ENCODE results near the gene CFAP251. TPM values are rescaled to one million over a fixed set of nuclear protein-coding genes. Genes with fewer than 3 reads are reported as not detected.
A peak's percentile ranks its signal among the peaks of the same experiment; 100 is the strongest.

Gene CFAP251
- total and polyA plus RNA-seq, 2 of the 8 experiments (the other 6 are each of a cell fraction or from before 2014, with no cell fraction given) = 1.8 to 2.9 TPM

- H3K36me3 ChIP-seq (ENCODE audit: control insufficient read depth in 2 of 4, insufficient read depth in 4 of 4, low read length in 3 of 4) = no peaks in the 10 kb centered on the region; a peak in 1 of 8 replicates
- H3K4ac ChIP-seq (replicated peaks; ENCODE audit: insufficient read length, low read depth, low read length) = no peak overlapping the region
- no peak for FAIRE-seq
- no peak overlapping the region; a peak in 1 of 8 replicates for H3K4me3 ChIP-seq (ENCODE audit: extremely low read depth in 1 of 4, insufficient read depth in 2 of 4, low read depth in 3 of 4, low read length in 4 of 4)
- H4K5ac ChIP-seq (ENCODE audit: insufficient read length, low read depth, low read length) = no peak overlapping the region
- H3K79me2 ChIP-seq (ENCODE audit: control insufficient read depth in 1 of 2, insufficient read depth in 2 of 2, low read length in 2 of 2) = no peaks in the 10 kb centered on the region
- DNase-seq (ENCODE audit: low read depth in 1 of 2, low spot score in 2 of 2) = no peak
- H4K20me1 ChIP-seq (replicated peaks in 1 of 2; ENCODE audit: control insufficient read depth in 1 of 2, insufficient read depth in 2 of 2, low read length in 2 of 2) = no peaks in the 10 kb centered on the region
- no peak overlapping the region for H2BK5ac ChIP-seq (ENCODE audit: low read depth, low read length)
- no peak overlapping the region for H3K27ac ChIP-seq (ENCODE audit: low read depth, low read length)
- no peak overlapping the region for H2BK12ac ChIP-seq (ENCODE audit: low read depth, low read length)
- H3K23ac ChIP-seq (ENCODE audit: insufficient read length) = no peak overlapping the region
- H2BK20ac ChIP-seq (ENCODE audit: low read length) = no peak overlapping the region
- no peak overlapping the region for H4K8ac ChIP-seq (ENCODE audit: extremely low read depth, insufficient read depth, low read length)
- H3K18ac ChIP-seq (ENCODE audit: extremely low read depth, low read length) = no peak overlapping the region
- H3K23me2 ChIP-seq (ENCODE audit: low read depth, low read length) = no peaks in the 10 kb centered on the region; the same call in 1 of the 2 replicates
- peak overlapping the region; percentile 57; the same call in 1 of the 2 replicates for H2AK5ac ChIP-seq (ENCODE audit: low read depth, low read length)
- no peak overlapping the region for H4K91ac ChIP-seq (replicated peaks; ENCODE audit: insufficient read length, low read length)
- ChIA-PET POLR2A (ENCODE audit: partially characterized antibody) (interaction anchor here (0.9 to 1.2 kb wide), 2 partner anchors 12 to 37 kb away, joined by 3 to 4 read pairs; no protein-coding TSS in a partner anchor), CTCF (ENCODE audit: partially characterized antibody) (interaction anchor here (1.2 to 1.6 kb wide), 3 partner anchors 10 to 133 kb away, joined by 3 to 6 read pairs (median 5); partner anchors contain the start of gene CFAP251)
- H3K4me1 ChIP-seq (replicated peaks in 1 of 4; ENCODE audit: control insufficient read depth in 3 of 4, insufficient read depth in 4 of 4, low read length in 3 of 4) = peaks cover 0 to 12% (median 0%) of the 10 kb centered on the region in 4 experiments; a peak in 3 of 7 replicates
- H3K4me2 ChIP-seq (ENCODE audit: insufficient read depth in 1 of 2, low read depth in 2 of 2, low read length in 2 of 2) = peak overlapping the region in 1 of 2 experiments; percentile 25; a peak in 2 of 4 replicates
- 82% methylated on average over 5 of the region's 5 CpGs; no CpG with 5 or more reads in 1 of the 2 experiments for WGBS, 2 experiments (ENCODE audit: extremely low coverage in 1 of 2, insufficient coverage in 1 of 2, insufficient read length in 1 of 2, insufficient replicate concordance in 2 of 2, low coverage in 1 of 2, low lambda C conversion rate in 2 of 2, missing lambda C conversion rate in 1 of 2)
- no peak overlapping the region for H3K56ac ChIP-seq (replicated peaks; ENCODE audit: insufficient read length, low read depth, low read length)
- H3K27me3 ChIP-seq (replicated peaks in 1 of 4; ENCODE audit: control insufficient read depth in 3 of 4, extremely low read depth in 1 of 4, insufficient read depth in 3 of 4, low read length in 3 of 4) = no peaks in the 10 kb centered on the region
- no peak overlapping the region for H2BK15ac ChIP-seq (ENCODE audit: low read length)
- H3K79me1 ChIP-seq (ENCODE audit: low read depth, low read length) = no peaks in the 10 kb centered on the region
- H2BK120ac ChIP-seq (replicated peaks; ENCODE audit: low read depth, low read length) = no peak overlapping the region
- no peak overlapping the region for H3K14ac ChIP-seq (ENCODE audit: insufficient read length)
- no peaks in the 10 kb centered on the region for H3K9me3 ChIP-seq (ENCODE audit: insufficient read depth in 2 of 2, low read depth in 1 of 2, low read length in 1 of 2)
- 0 out of 2 replicates have a peak overlapping the region, but pooled peaks have one; percentile 52 for H2AFZ ChIP-seq (ENCODE audit: low read length)
- no peak overlapping the region; a peak in 1 of 7 replicates for H3K9ac ChIP-seq (replicated peaks in 1 of 4; ENCODE audit: extremely low read depth in 1 of 4, low read depth in 3 of 4, low read length in 3 of 4)
- TF ChIP-seq ATF3 (IDR thresholded peaks at IDR 0.05; ENCODE audit: insufficient read depth, low read depth, low read length) (no peak), CHD2 (IDR thresholded peaks at IDR 0.05; ENCODE audit: low read length) (no peak), POU5F1 (IDR thresholded peaks at IDR 0.05; ENCODE audit: low read depth, low read length) (no peak), NANOG (IDR thresholded peaks at IDR 0.05; ENCODE audit: insufficient read depth, low read depth, low read length, poor library complexity, severe bottlenecking) (no peak), PHF8 (conservative IDR thresholded peaks at IDR 0.05; ENCODE audit: low read depth, low read length) (no peak), ASH2L (IDR thresholded peaks at IDR 0.05; ENCODE audit: low read length) (no peak), SIN3A (conservative IDR thresholded peaks at IDR 0.05 in 1 of 2, IDR thresholded peaks at IDR 0.05 in 1 of 2; ENCODE audit: low read depth in 1 of 2, low read length in 2 of 2) (no peak), MAFK (IDR thresholded peaks at IDR 0.05; ENCODE audit: low read depth, low read length) (no peak), CBX8 (IDR thresholded peaks at IDR 0.05; ENCODE audit: borderline replicate concordance, low read depth, low read length) (no peak), RNF2 (IDR thresholded peaks at IDR 0.05; ENCODE audit: borderline replicate concordance, low read depth, low read length, missing control alignments, poor library complexity, severe bottlenecking) (no peak)
Measured at GRCh38 chr12:121927813-121928212, 9.4 kb downstream of the CFAP251 start.

Data from H1 (cell line).